IMR-90 (cell line): ENCODE results near the gene ERCC8. TPM values are rescaled to one million over a fixed set of nuclear protein-coding genes. Genes with fewer than 3 reads are reported as not detected.

Source experiments
- polyA plus RNA-seq, 3 experiments: library from polyadenylated mRNA; depleted of rRNA; stranded (reverse); fragments of >200 nt; gene quantifications; 2 replicates each; pipeline ENCODE4 v1.2.3, GENCODE V29; 2012; ENCODE audit warnings: low replicate concordance in 1 of 3
- total RNA-seq: library from RNA; depleted of rRNA; stranded (reverse); fragments of >200 nt; gene quantifications from 2 replicates; pipeline ENCODE4 v1.2.3, GENCODE V29; 2012; rRNA removed

ERCC8 gene
- total and polyA plus RNA-seq, 2 of the 4 experiments (the other 2 are of a cell fraction) = 12.6 to 29.2 TPM

Other genes starting within 250 kb of the ERCC8 start
- 9.3 and 10.0 TPM in 2 replicates for gene DEPDC1B, start 244.9 kb downstream of the ERCC8 start, total RNA-seq
- 4.4 and 4.6 TPM in 2 replicates for gene DEPDC1B, start 244.9 kb downstream of the ERCC8 start, polyA plus RNA-seq (2012; rRNA removed)
- gene ELOVL7, start 100.8 kb downstream of the ERCC8 start, total RNA-seq = 0.18 TPM in 1 of 2 replicates, not detected in the other
- not detected in 2 replicates for gene ELOVL7, start 100.8 kb downstream of the ERCC8 start, polyA plus RNA-seq (2012; rRNA removed)
- gene NDUFAF2, start 135 bp upstream of the ERCC8 start, total RNA-seq = 11.8 and 34.2 TPM in 2 replicates
- 24.7 and 27.2 TPM in 2 replicates for gene NDUFAF2, start 135 bp upstream of the ERCC8 start, polyA plus RNA-seq (2012; rRNA removed)
- gene SMIM15, start 217.4 kb upstream of the ERCC8 start, total RNA-seq = 94.3 and 101 TPM in 2 replicates
- gene SMIM15, start 217.4 kb upstream of the ERCC8 start, polyA plus RNA-seq (2012; rRNA removed) = 38.5 and 49.7 TPM in 2 replicates